ENCODE results near the gene TAOK3. TPM values are rescaled to one million over a fixed set of nuclear protein-coding genes. Genes with fewer than 3 reads are reported as not detected.
A peak's percentile ranks its signal among the peaks of the same experiment; 100 is the strongest.

Gene TAOK3
- total and polyA plus RNA-seq, 9 of the 15 experiments (the other 6 are each of a cell fraction or from before 2014, with no cell fraction given) = 24.3 to 83.5 (median 47.1) TPM

DNA sequence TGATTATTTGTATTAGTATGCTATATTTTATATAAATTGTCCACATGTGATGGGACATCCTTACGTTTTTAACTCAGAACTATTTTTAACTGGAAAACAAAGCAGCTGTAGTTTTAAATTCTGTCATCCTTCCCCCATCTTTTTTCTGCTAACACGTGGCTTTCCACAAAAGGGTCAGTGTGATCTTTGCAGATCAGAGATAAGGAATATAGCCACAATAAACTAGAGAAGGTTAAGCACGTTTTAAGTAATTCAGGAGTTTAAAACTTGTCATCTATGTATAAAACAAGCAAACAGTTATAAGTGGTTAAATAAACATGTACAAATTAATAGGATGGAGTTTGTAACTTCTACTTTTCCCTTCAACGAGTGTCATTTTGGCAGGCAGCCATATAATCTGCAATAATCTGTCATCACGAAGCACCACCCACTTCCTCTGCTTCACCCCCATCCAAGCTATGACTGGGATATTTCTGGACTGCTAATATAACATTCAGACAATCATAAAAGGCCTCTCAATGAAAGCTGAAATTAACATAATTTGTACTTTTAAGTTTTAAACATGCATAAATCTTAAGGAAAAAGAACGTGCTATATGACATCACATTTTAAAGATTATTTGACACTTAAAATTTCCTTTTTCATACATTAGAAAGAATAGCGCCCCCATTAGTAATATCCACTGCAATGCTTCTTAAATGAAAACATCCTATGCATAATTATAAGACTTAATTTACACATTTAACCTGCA is 15.3 kb downstream of the TAOK3 start (continued):
- TF ChIP-seq KLF1 (tag; IDR thresholded peaks at IDR 0.05) (no peak), JUND (IDR thresholded peaks at IDR 0.05; ENCODE audit: borderline replicate concordance, low read depth, low read length) (peak; percentile 48; the same call in 1 of the 2 replicates), JUND (tag; IDR thresholded peaks at IDR 0.05; ENCODE audit: borderline replicate concordance, low read depth, low read length) (peak; percentile 58; the same call in 2 of the 3 replicates), POLR2AphosphoS5 (IDR thresholded peaks at IDR 0.05; ENCODE audit: control insufficient read depth, insufficient read depth, low read depth, low read length) (no peak), HCFC1 (IDR thresholded peaks at IDR 0.05; ENCODE audit: low read depth, low read length) (no peak), ZNF583 (CRISPR knock-in tag; IDR thresholded peaks at IDR 0.05) (no peak), KDM1A (IDR thresholded peaks at IDR 0.05) (peak in 1 of 2 experiments; percentile 51; a peak in 2 of 4 replicates), MTA1 (IDR thresholded peaks at IDR 0.05; ENCODE audit: borderline replicate concordance) (no peak), CEBPG (CRISPR knock-in tag; IDR thresholded peaks at IDR 0.05) (no peak), CEBPG (tag; conservative IDR thresholded peaks at IDR 0.05 in 1 of 2, IDR thresholded peaks at IDR 0.05 in 1 of 2) (peak in 1 of 2 experiments; percentile 54; a peak in 2 of 4 replicates), KDM2B (CRISPR knock-in tag; IDR thresholded peaks at IDR 0.05) (no peak)
- TF ChIP-seq, protein P1, sequence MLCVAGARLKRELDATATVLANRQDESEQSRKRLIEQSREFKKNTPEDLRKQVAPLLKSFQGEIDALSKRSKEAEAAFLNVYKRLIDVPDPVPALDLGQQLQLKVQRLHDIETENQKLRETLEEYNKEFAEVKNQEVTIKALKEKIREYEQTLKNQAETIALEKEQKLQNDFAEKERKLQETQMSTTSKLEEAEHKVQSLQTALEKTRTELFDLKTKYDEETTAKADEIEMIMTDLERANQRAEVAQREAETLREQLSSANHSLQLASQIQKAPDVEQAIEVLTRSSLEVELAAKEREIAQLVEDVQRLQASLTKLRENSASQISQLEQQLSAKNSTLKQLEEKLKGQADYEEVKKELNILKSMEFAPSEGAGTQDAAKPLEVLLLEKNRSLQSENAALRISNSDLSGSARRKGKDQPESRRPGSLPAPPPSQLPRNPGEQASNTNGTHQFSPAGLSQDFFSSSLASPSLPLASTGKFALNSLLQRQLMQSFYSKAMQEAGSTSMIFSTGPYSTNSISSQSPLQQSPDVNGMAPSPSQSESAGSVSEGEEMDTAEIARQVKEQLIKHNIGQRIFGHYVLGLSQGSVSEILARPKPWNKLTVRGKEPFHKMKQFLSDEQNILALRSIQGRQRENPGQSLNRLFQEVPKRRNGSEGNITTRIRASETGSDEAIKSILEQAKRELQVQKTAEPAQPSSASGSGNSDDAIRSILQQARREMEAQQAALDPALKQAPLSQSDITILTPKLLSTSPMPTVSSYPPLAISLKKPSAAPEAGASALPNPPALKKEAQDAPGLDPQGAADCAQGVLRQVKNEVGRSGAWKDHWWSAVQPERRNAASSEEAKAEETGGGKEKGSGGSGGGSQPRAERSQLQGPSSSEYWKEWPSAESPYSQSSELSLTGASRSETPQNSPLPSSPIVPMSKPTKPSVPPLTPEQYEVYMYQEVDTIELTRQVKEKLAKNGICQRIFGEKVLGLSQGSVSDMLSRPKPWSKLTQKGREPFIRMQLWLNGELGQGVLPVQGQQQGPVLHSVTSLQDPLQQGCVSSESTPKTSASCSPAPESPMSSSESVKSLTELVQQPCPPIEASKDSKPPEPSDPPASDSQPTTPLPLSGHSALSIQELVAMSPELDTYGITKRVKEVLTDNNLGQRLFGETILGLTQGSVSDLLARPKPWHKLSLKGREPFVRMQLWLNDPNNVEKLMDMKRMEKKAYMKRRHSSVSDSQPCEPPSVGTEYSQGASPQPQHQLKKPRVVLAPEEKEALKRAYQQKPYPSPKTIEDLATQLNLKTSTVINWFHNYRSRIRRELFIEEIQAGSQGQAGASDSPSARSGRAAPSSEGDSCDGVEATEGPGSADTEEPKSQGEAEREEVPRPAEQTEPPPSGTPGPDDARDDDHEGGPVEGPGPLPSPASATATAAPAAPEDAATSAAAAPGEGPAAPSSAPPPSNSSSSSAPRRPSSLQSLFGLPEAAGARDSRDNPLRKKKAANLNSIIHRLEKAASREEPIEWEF (CRISPR knock-in tag; IDR thresholded peaks at IDR 0.05) = peak; percentile 84
- TF ChIP-seq, protein P2, sequence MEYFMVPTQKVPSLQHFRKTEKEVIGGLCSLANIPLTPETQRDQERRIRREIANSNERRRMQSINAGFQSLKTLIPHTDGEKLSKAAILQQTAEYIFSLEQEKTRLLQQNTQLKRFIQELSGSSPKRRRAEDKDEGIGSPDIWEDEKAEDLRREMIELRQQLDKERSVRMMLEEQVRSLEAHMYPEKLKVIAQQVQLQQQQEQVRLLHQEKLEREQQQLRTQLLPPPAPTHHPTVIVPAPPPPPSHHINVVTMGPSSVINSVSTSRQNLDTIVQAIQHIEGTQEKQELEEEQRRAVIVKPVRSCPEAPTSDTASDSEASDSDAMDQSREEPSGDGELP (CRISPR knock-in tag; IDR thresholded peaks at IDR 0.05; ENCODE audit: borderline replicate concordance) = no peak
- TF ChIP-seq, protein P3, sequence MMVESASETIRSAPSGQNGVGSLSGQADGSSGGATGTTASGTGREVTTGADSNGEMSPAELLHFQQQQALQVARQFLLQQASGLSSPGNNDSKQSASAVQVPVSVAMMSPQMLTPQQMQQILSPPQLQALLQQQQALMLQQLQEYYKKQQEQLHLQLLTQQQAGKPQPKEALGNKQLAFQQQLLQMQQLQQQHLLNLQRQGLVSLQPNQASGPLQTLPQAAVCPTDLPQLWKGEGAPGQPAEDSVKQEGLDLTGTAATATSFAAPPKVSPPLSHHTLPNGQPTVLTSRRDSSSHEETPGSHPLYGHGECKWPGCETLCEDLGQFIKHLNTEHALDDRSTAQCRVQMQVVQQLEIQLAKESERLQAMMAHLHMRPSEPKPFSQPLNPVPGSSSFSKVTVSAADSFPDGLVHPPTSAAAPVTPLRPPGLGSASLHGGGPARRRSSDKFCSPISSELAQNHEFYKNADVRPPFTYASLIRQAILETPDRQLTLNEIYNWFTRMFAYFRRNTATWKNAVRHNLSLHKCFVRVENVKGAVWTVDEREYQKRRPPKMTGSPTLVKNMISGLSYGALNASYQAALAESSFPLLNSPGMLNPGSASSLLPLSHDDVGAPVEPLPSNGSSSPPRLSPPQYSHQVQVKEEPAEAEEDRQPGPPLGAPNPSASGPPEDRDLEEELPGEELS (CRISPR knock-in tag; IDR thresholded peaks at IDR 0.05; ENCODE audit: borderline replicate concordance) = no peak
- TF ChIP-seq, protein P4, sequence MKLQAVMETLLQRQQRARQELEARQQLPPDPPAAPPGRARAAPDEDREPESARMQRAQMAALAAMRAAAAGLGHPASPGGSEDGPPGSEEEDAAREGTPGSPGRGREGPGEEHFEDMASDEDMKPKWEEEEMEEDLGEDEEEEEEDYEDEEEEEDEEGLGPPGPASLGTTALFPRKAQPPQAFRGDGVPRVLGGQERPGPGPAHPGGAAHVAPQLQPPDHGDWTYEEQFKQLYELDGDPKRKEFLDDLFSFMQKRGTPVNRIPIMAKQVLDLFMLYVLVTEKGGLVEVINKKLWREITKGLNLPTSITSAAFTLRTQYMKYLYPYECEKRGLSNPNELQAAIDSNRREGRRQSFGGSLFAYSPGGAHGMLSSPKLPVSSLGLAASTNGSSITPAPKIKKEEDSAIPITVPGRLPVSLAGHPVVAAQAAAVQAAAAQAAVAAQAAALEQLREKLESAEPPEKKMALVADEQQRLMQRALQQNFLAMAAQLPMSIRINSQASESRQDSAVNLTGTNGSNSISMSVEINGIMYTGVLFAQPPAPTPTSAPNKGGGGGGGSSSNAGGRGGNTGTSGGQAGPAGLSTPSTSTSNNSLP (IDR thresholded peaks at IDR 0.05; ENCODE audit: borderline replicate concordance, low read depth, low read length) = peak; percentile 98
- TF ChIP-seq, protein P5, sequence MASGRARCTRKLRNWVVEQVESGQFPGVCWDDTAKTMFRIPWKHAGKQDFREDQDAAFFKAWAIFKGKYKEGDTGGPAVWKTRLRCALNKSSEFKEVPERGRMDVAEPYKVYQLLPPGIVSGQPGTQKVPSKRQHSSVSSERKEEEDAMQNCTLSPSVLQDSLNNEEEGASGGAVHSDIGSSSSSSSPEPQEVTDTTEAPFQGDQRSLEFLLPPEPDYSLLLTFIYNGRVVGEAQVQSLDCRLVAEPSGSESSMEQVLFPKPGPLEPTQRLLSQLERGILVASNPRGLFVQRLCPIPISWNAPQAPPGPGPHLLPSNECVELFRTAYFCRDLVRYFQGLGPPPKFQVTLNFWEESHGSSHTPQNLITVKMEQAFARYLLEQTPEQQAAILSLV (tag; IDR thresholded peaks at IDR 0.05) = no peak

Data from K562 (cell line).